Fibroblast of pulmonary artery (primary cell): ENCODE results near the gene GNB2.
"Not testable (repeated sequence)": the region's sequence is repeated elsewhere in the genome, so short reads cannot be mapped to it uniquely, and the experiment has no call there.

Experiments used
- DNase-seq: peaks from one replicate; pipeline ENCODE4 v3.0.0-alpha.2; 2010; ENCODE audit warnings: low read depth
- H3K4me3 ChIP-seq: replicated peaks from 2 replicates; pipeline ENCODE4 v1.5.1; 2011; ENCODE audit warnings: low read depth, mild to moderate bottlenecking, control low read depth, low read length, moderate library complexity
- TF ChIP-seq, protein P1 (sequence below): IDR thresholded peaks from 2 replicates; pipeline ENCODE4 v1.5.1; 2011; ENCODE audit warnings: mild to moderate bottlenecking, control low read depth, low read length, inconsistent platforms; ENCODE audit errors: missing control alignments

Gene GNB2

DNA sequence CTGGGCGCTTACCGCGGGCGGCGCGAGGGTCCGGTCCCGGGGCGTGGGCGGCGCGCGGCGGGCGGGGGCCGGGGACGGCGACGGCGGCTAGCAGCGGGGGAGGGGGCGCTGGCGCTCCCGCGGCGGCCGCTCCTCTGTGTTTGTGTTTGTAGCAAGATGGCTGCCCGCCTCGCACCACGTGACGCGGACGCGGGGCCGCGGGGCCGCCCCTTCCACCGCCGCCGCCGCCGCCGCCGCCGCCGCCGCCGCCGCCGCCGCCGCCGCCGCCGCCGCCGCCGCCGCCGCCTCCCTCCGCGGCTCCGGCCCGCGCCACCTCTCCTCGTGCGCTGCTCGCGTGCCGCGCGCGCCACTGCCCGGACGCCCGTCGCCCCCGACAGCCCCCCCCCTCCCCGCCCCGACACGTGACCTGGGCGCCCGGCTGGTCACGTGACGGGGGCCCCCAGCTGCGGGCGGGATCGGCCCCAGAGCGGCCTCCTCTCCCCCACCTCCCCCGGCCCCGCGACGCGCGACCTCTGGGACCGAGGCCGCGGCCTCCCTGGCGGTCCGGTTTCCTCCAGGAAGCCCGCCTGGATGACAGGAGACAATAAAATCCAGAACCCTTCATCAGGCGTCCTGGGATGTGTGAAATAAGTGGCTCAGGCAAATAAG is 20.7 kb downstream of the GNB2 start, which contains the start of gene GIGYF1:
TSS of gene GIGYF1 (minus strand) at position 153 of the 648 bp plus-strand sequence. CDS start 6,012 bp downstream, outside the sequence.
- TF ChIP-seq, protein P1, sequence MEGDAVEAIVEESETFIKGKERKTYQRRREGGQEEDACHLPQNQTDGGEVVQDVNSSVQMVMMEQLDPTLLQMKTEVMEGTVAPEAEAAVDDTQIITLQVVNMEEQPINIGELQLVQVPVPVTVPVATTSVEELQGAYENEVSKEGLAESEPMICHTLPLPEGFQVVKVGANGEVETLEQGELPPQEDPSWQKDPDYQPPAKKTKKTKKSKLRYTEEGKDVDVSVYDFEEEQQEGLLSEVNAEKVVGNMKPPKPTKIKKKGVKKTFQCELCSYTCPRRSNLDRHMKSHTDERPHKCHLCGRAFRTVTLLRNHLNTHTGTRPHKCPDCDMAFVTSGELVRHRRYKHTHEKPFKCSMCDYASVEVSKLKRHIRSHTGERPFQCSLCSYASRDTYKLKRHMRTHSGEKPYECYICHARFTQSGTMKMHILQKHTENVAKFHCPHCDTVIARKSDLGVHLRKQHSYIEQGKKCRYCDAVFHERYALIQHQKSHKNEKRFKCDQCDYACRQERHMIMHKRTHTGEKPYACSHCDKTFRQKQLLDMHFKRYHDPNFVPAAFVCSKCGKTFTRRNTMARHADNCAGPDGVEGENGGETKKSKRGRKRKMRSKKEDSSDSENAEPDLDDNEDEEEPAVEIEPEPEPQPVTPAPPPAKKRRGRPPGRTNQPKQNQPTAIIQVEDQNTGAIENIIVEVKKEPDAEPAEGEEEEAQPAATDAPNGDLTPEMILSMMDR = no peak
- H3K4me3 ChIP-seq = peak within 1 kb of the TSS; percentile 79
- DNase-seq = peak; percentile 61

DNA sequence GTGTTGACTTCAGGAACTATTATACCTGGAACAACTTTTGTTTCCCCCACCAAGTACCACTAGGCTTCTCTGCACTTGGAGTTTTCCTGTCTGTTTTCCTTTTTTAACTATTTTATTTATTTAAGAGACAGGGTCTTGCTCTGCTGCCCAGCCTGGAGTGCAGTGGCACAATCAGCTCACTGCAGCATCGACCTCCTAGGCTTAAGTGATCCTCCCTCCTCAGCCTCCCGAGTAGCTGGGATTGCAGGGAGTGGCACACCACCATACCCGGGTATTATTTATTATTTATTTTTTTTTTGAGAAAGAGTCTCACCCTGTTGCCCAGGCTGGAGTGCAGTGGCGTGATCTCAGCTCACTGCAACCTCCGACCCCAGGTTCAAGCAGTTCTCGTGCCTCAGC is 22.6 kb downstream of the GNB2 start:
- TF ChIP-seq, protein P1 = no peak
- H3K4me3 ChIP-seq = no peak overlapping the region
- no peak for DNase-seq

DNA sequence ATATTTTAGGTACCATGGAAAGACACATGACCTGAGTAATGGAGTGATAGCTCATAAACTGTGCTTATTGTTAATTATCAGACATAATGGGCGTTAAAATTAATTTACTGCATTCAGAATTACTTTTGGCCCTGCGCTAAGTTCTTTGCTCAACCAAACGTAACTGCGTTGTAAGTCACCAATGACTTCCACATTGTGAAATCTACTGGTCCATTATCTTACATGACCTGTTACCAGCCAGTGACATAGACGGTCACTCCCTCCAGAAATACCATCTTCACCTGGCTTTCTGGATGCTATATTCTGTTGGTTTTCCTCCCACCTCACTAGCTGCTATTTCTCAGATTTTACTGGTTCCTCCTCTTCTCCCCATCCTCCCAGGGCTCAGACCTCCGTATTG is 25.5 kb downstream of the GNB2 start:
- H3K4me3 ChIP-seq = no peak overlapping the region
- DNase-seq = no peak
- TF ChIP-seq, protein P1 = no peak

DNA sequence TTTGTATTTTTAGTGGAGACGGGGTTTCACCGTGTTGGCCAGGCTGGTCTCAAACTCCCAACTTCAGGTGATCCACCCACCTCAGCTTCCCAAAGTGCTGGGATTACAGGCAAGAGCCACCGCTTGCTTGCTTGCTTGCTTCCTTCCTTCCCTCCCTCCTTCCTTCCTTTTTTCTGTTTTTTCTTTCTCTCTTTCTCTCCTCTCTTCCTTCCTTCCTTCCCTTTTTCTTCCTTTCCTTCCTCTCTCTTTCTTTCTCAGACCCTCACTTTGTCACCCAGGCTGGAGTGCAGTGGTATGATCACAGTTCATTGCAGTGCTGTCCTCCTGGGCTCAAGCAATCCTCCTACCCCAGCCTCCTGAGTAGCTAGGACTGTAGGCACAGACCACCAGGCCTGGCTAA is 27.5 kb downstream of the GNB2 start:
- not testable (repeated sequence) for DNase-seq, H3K4me3 ChIP-seq

DNA sequence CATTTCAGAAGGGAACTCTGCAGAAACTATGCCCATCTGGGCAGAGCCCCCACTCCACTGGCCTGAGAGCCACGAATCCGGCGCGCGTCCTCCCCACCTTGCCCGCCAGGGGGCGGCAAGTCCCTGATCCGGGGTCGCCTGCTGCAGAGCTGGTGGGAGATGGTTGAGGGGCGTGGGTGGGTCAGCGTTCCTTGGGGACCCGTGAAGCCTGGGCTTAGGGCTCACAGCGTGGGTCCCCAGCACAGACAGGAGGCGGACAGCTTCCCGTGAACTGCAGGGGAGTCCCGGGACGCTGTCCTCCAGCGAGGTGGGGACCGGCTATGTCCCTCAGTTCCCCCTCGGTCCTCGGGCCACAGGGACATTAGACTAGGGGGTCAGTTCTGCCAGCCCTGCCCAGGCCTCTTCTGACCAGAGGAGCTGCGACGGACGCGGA is 31.8 kb downstream of the GNB2 start:
- H3K4me3 ChIP-seq = peak overlapping the region; percentile 91
- TF ChIP-seq, protein P1 = peak; percentile 90
- DNase-seq = peak; percentile 71

DNA sequence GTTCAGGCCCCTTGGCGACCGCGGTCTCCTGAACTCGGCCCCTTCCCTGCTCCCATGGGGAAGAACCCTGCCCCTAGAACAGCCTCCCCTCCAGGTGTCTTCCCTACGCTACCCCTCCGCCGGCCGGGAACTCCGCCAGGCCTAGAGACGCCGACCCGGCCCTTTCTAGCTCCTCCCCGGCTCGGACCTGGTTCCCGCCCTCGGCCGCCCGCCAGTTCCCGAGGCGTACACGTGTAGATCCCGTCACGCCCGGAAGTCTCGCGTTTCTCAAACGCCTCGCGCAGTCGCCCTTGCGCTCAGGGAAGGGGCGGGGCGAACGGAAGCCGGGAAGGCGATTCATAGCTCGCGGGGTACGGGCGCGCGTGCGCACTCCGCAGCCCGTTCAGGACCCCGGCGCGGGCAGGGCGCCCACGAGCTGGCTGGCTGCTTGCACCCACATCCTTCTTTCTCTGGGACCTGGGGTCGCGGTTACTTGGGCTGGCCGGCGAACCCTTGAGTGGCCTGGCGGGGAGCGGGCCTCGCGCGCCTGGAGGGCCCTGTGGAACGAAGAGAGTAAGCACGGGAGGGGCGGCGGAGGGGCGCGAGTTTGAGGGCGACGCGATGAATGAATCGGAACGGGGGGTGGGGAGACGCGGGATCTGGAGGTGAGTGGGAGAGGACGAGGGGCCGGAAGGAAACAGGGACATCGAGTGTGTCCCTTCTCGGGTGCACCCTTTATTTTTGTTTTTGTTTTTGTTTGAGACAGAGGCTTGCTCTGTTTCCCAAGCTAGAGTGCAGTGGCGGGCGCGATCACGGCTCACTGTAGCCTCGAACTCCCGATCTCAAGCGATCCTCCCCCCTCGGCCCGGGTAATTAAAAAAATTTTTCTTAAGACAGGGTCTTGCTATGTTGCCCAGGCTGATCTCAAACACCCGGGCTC is 32.5 kb downstream of the GNB2 start, which contains the start of gene POP7:
TSS of gene POP7 (plus strand) at position 369 of the 919 bp plus-strand sequence. CDS start 710 bp downstream, outside the sequence.
- DNase-seq = peak; percentile 99
- TF ChIP-seq, protein P1 = no peak
- peak within 1 kb of the TSS; percentile 91 for H3K4me3 ChIP-seq

DNA sequence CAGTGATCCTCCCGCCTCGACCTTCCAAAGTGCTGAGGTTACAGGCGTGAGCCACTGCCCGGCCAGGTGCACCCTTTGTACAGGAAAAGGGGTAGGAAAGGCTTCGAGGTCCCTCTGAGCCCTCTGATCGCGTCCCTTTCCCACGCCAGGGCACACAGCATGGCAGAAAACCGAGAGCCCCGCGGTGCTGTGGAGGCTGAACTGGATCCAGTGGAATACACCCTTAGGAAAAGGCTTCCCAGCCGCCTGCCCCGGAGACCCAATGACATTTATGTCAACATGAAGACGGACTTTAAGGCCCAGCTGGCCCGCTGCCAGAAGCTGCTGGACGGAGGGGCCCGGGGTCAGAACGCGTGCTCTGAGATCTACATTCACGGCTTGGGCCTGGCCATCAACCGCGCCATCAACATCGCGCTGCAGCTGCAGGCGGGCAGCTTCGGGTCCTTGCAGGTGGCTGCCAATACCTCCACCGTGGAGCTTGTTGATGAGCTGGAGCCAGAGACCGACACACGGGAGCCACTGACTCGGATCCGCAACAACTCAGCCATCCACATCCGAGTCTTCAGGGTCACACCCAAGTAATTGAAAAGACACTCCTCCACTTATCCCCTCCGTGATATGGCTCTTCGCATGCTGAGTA is 33.3 kb downstream of the GNB2 start:
- DNase-seq = no peak
- H3K4me3 ChIP-seq = peak overlapping the region; percentile 91
- TF ChIP-seq, protein P1 = no peak
